ENCODE results near the gene SPAG16. TPM values are rescaled to one million over a fixed set of nuclear protein-coding genes. Genes with fewer than 3 reads are reported as not detected.

Gene SPAG16
- total RNA-seq (10 to 100 TPM; 19.9 to 28.7 (median 23.1) TPM), polyA plus RNA-seq (23.9 TPM)
- long read RNA-seq, donor 1, transcript SPAG16-207 (5 exons, 1,250 nt) = major isoform, 27 of 34 reads
- long read RNA-seq, donor 1, partial matches to known transcripts = 6 of 34 reads
- long read RNA-seq, donor 1, other reads (novel, unspliced or antisense) = 1 of 34 reads
- long read RNA-seq, donor 2, transcript SPAG16-207 (5 exons, 1,250 nt) = major isoform, 10 of 12 reads
- long read RNA-seq, donor 2, partial matches to known transcripts = 2 of 12 reads
- long read RNA-seq, donor 2, other reads (novel, unspliced or antisense) = 0 of 12 reads
- long read RNA-seq, donor 3, transcript SPAG16-207 (5 exons, 1,250 nt) = major isoform, 28 of 37 reads
- long read RNA-seq, donor 3, partial matches to known transcripts = 4 of 37 reads
- long read RNA-seq, donor 3, other reads (novel, unspliced or antisense) = 5 of 37 reads
- long read RNA-seq, donor 4, transcript SPAG16-207 (5 exons, 1,250 nt) = major isoform, 25 of 26 reads
- long read RNA-seq, donor 4, partial matches to known transcripts = 1 of 26 reads
- long read RNA-seq, donor 4, other reads (novel, unspliced or antisense) = 0 of 26 reads

GRCh38 chr2:213284105-213285090 is at the start of gene SPAG16:
Gene SPAG16 (plus strand): TSS chr2:213284464.
- ATAC-seq (peak; percentile 100), DNase-seq (peak; percentile 97 to 99 (median 98))
- H3K27ac ChIP-seq (ENCODE audit: low read length) = peak within 1 kb of the TSS; percentile 28
- H3K9me3 ChIP-seq (ENCODE audit: control insufficient read depth, low read length) = no peaks in the 10 kb centered on the region
- no peaks in the 10 kb centered on the region for H3K27me3 ChIP-seq (ENCODE audit: control insufficient read depth, insufficient read depth)
- H3K4me1 ChIP-seq (ENCODE audit: control insufficient read depth, insufficient read depth, low read length) = no peaks in the 10 kb centered on the region
- WGBS = under 1% methylated on average over 59 of the region's 59 CpGs
- peak within 1 kb of the TSS; percentile 61 for H3K4me3 ChIP-seq (ENCODE audit: low read length)
- intact Hi-C loops (cut with DNase I) = no loop called here

GRCh38 chr2:213234641-213235040 is 49.6 kb upstream of the SPAG16 start:
- ATAC-seq (no peak), DNase-seq (no peak)
- Histone ChIP-seq H3K4me3 (ENCODE audit: low read length) (no peak overlapping the region), H3K9me3 (ENCODE audit: control insufficient read depth, low read length) (no peaks in the 10 kb centered on the region), H3K27ac (ENCODE audit: low read length) (no peak overlapping the region), H3K4me1 (ENCODE audit: control insufficient read depth, insufficient read depth, low read length) (no peaks in the 10 kb centered on the region), H3K27me3 (ENCODE audit: control insufficient read depth, insufficient read depth) (no peaks in the 10 kb centered on the region)
- intact Hi-C loops (cut with DNase I) = no loop called here
- WGBS = 55% methylated on average over 1 of the region's 1 CpG

DNA sequence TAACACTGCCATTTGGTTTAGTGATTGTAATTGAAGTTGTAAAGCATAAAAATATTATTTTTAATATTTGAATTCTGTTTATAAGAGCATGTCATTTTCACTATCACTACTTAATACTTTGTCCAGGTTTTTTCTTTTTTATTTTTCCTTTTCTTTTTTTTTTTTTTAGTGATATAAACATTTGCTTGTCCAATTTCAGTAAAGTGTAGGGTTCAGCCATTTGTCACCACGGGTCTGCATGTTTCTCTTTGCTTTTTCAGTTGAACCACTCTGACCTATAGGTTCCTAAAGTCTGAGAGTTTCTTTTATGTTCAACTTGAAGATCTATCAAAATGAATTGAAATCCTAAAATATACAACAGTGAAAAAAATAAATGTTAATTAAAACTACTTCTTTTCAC is 48.5 kb upstream of the SPAG16 start:
- Histone ChIP-seq H3K27me3 (ENCODE audit: control insufficient read depth, insufficient read depth) (no peaks in the 10 kb centered on the region), H3K9me3 (ENCODE audit: control insufficient read depth, low read length) (no peaks in the 10 kb centered on the region), H3K27ac (ENCODE audit: low read length) (no peak overlapping the region), H3K4me1 (ENCODE audit: control insufficient read depth, insufficient read depth, low read length) (no peaks in the 10 kb centered on the region), H3K4me3 (ENCODE audit: low read length) (no peak overlapping the region)
- no peak for ATAC-seq
- intact Hi-C loops (cut with DNase I) = no loop called here
- WGBS = 90% methylated on average over 1 of the region's 1 CpG
- no peak for DNase-seq

GRCh38 chr2:213237251-213237650 is 47.0 kb upstream of the SPAG16 start:
- 77% methylated on average over 1 of the region's 1 CpG for WGBS
- no peak overlapping the region for H3K4me3 ChIP-seq (ENCODE audit: low read length)
- H3K9me3 ChIP-seq (ENCODE audit: control insufficient read depth, low read length) = no peaks in the 10 kb centered on the region
- H3K27ac ChIP-seq (ENCODE audit: low read length) = no peak overlapping the region
- ATAC-seq (no peak), DNase-seq (no peak)
- H3K4me1 ChIP-seq (ENCODE audit: control insufficient read depth, insufficient read depth, low read length) = no peaks in the 10 kb centered on the region
- no peaks in the 10 kb centered on the region for H3K27me3 ChIP-seq (ENCODE audit: control insufficient read depth, insufficient read depth)
- intact Hi-C loops (cut with DNase I) = no loop called here

DNA sequence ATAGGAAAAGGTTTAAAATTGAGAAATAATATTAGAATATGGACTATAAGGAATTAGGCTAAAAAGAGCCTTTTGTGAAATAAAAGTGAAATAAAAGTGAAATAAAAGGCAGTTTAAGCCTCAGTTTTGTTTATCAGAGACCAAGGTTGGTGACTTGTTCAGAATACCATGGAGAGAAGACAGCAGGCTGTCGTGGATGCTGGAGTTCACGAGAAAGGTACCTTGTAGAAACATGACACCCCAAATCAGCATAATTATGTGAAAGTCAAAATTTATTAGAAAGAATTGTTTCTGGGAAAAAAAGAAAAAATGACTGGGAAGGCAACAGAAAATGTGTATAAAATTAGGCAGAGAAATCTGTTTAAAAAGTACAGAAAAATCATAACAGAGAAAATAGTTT is 46.5 kb upstream of the SPAG16 start:
- intact Hi-C loops (cut with DNase I) = no loop called here
- Histone ChIP-seq H3K4me3 (ENCODE audit: low read length) (no peak overlapping the region), H3K9me3 (ENCODE audit: control insufficient read depth, low read length) (no peaks in the 10 kb centered on the region), H3K27me3 (ENCODE audit: control insufficient read depth, insufficient read depth) (no peaks in the 10 kb centered on the region), H3K27ac (ENCODE audit: low read length) (no peak overlapping the region), H3K4me1 (ENCODE audit: control insufficient read depth, insufficient read depth, low read length) (no peaks in the 10 kb centered on the region)
- WGBS = 61% methylated on average over 2 of the region's 2 CpGs
- no peak for ATAC-seq
- no peak for DNase-seq

DNA sequence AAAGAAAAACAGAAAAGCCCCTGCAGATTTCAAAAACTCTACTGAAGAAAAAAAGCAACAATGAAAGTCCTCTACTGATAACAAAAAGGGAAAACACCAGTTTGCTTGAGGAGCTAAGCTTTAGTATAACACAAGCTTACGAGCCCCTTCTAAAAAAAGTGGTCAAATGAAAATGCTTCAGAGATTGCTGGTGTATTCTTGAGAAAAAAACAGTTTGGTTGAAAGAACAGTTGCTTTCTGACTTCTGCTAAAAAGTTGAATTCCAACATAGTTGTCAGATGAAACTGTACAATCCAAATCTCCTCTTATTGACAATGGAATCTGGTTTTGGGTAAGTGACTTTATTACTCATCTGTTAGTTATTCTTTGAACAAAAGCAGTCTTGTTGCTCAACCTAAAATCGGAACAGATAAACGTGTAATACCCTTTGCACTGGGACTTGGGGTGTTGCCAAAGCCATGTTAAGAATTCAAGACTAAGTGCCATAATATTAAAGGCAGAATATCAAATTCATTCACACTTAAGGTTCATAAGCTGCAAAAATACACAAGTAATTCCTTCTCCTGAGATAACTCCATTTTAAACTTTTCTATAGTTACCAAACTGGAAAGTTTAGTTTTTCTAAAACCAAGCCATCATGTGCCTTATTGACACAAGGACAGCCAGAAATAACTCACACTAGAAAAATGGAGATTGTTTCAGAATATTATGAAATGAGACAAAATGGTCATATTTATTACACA is 45.3 kb upstream of the SPAG16 start:
- H3K27ac ChIP-seq (ENCODE audit: low read length) = no peak overlapping the region
- ATAC-seq (peak; percentile 60 to 67), DNase-seq (peak in 2 of 3 donors; percentile 50 to 58)

DNA sequence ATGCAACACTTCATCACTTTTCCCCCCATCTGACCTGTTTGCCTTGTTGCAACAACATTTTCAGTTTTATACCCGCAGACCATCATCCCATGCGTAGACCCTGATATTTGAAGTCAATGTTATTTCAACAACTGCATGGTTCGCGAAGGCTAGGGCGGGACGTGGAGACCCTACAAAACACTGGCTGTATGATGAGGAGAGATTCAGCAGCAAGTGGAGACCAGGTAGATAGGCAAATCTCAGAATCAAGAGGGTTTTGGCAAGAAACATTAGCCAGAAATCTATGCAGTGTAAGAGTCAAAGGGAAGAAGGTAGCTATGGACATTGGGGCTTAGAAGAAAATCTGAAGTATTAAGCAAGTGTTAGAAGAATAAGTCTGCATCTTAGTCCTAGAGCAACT is 42.4 kb upstream of the SPAG16 start:
- ATAC-seq (no peak), DNase-seq (no peak)
- Histone ChIP-seq H3K9me3 (ENCODE audit: control insufficient read depth, low read length) (no peaks in the 10 kb centered on the region), H3K4me3 (ENCODE audit: low read length) (no peak overlapping the region), H3K4me1 (ENCODE audit: control insufficient read depth, insufficient read depth, low read length) (no peaks in the 10 kb centered on the region), H3K27me3 (ENCODE audit: control insufficient read depth, insufficient read depth) (no peaks in the 10 kb centered on the region), H3K27ac (ENCODE audit: low read length) (no peak overlapping the region)
- intact Hi-C loops (cut with DNase I) = no loop called here
- WGBS = 97% methylated on average over 6 of the region's 6 CpGs

More for the DNA sequence above, 45.3 kb upstream of the SPAG16 start:
- peak overlapping the region; percentile 35 for H3K4me3 ChIP-seq (ENCODE audit: low read length)
- no peaks in the 10 kb centered on the region for H3K27me3 ChIP-seq (ENCODE audit: control insufficient read depth, insufficient read depth)
- no peaks in the 10 kb centered on the region for H3K9me3 ChIP-seq (ENCODE audit: control insufficient read depth, low read length)
- WGBS = 16% methylated on average over 3 of the region's 3 CpGs
- intact Hi-C loops (cut with DNase I) = no loop called here
- H3K4me1 ChIP-seq (ENCODE audit: control insufficient read depth, insufficient read depth, low read length) = no peaks in the 10 kb centered on the region

DNA sequence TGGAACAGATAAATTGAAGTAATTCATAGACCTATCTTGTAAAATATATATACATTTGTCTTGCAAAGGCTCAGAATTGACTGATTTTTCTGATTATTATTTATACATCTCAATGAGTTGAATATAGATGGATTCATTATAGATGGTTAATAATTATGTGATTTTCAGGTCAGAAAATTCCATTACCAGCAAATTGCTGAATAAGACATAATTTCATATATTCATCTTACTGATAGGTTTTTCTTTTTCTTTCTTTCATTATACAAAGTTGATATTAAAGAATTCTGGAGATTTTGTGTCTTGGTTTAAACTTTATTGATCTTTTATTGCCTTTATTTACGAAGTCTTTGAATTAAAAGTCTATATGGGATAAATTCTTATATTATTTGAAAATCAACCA is 41.6 kb upstream of the SPAG16 start:
- Histone ChIP-seq H3K4me3 (ENCODE audit: low read length) (no peak overlapping the region), H3K9me3 (ENCODE audit: control insufficient read depth, low read length) (no peaks in the 10 kb centered on the region), H3K4me1 (ENCODE audit: control insufficient read depth, insufficient read depth, low read length) (no peaks in the 10 kb centered on the region), H3K27ac (ENCODE audit: low read length) (no peak overlapping the region), H3K27me3 (ENCODE audit: control insufficient read depth, insufficient read depth) (no peaks in the 10 kb centered on the region)
- DNase-seq = no peak
- ATAC-seq = no peak
- intact Hi-C loops (cut with DNase I) = no loop called here
- WGBS = 92% methylated on average over 1 of the region's 1 CpG

- intact Hi-C loops (cut with DNase I) = no loop called here
- 80% methylated on average over 6 of the region's 6 CpGs for WGBS
- no peaks in the 10 kb centered on the region for H3K4me1 ChIP-seq (ENCODE audit: control insufficient read depth, insufficient read depth, low read length)
- H3K9me3 ChIP-seq (ENCODE audit: control insufficient read depth, low read length) = no peaks in the 10 kb centered on the region
- ATAC-seq = no peak
- no peaks in the 10 kb centered on the region for H3K27me3 ChIP-seq (ENCODE audit: control insufficient read depth, insufficient read depth)
- no peak for DNase-seq
- H3K27ac ChIP-seq (ENCODE audit: low read length) = no peak overlapping the region
- H3K4me3 ChIP-seq (ENCODE audit: low read length) = no peak overlapping the region
Observed at GRCh38 chr2:213243189-213244044, 40.8 kb upstream of the SPAG16 start.

Data from right cardiac atrium (tissue), 5 donors.